K562 (cell line): Measurements from ENCODE around the gene SMCO4.

Experiments
- CBX3 ChIP-seq, 2 experiments: IDR thresholded peaks; 1 replicate in 1 of 2; 2 replicates in 1 of 2; pipeline ENCODE4 v1.6.1; 2012; ENCODE audit warnings: inconsistent platforms in 2 of 2, low read length in 2 of 2, borderline replicate concordance in 1 of 2, control low read depth in 1 of 2
- PURB ChIP-seq: sonication (generic); formaldehyde crosslinking; IDR thresholded peaks from 2 replicates; pipeline ENCODE4 v1.9.0; 2021; ENCODE audit warnings: low read depth, mild to moderate bottlenecking, missing genetic modification reagents

GRCh38 chr11:93498161-93498560 is 45.0 kb downstream of the SMCO4 start:
- TF ChIP-seq CBX3 (IDR thresholded peaks at IDR 0.05; ENCODE audit: borderline replicate concordance in 1 of 2, low read length in 2 of 2) (no peak), PURB (no peak)
